ENCODE data around the gene SAMD14.

SAMD14 gene

GRCh38 chr17:50147841-50148225, 17.9 kb upstream of the SAMD14 start:
- no peak for DNase-seq

GRCh38 chr17:50146927-50147665, 17.1 kb upstream of the SAMD14 start:
- no peak for DNase-seq

DNA sequence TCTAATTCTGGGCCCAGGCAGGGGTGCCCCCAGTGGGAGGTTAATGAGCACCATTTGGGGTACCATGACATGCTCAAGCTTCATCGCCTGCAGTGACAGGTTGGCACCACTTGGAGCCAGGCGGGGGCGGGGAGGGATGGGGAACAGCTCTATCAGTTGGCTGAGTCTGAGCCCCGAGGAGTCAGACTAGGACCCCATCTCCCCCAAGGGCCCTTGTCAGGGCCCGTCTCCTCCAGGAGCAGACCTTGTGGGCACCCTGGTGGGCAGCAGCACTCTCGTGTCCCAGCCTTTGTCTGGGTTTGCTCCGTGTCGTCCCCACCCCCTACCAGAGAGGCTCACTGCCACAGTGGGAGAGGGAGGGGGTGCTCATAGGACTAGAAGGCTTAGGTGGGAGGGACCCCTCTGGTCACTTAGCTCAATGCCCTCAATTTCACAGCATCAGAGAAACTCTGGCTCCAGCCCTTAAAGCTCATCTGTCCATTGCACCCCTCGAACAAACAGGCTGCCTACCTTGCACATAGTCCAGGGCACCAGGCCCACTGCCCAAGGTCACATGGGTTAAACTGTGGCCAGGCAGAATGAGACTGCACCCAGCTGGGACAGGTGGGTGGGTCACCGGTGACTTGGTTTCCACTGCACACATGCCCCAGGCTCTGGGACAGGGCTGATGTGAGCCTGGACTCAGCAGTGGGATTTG, 16.4 kb upstream of the SAMD14 start:
- DNase-seq: peak in 1 of 2 donors; percentile 26

DNA sequence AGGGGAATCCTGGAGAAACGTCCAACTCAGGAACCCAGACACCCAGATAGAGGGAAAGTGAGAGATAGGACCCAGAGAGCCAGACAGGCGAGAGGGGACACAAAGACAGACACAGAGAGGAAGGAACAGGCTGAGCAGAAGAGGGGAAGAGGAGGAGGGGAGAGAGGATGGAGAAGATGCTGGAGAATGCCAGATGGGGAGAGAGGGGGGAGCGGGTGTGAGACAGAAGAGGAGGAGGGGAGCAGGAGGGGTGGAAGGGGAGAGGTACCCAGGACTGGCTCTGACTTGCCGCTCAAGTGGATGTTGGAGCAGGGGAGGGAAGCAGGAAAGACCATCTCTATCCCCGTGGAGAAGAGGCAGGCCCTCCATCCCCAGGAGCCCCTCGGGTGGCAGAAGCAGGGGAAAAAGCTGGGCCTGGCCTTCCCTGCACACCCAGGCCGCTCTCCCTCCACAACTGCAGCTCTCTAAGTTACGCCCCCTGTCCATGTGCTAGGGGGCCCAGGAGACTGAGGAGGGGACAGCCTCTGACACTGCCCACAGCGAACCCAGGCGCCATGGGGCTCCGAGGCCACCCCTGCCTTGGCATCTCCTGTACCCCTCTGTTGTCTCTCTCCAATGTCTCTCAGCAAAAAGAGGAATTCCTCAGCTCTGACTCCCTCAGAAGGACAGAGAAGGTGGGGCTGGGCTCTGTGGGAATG, 15.7 kb upstream of the SAMD14 start:
- no peak for DNase-seq

- no peak for DNase-seq
These were observed 15.0 kb upstream of the SAMD14 start for GRCh38 chr17:50144845-50145531.

DNA sequence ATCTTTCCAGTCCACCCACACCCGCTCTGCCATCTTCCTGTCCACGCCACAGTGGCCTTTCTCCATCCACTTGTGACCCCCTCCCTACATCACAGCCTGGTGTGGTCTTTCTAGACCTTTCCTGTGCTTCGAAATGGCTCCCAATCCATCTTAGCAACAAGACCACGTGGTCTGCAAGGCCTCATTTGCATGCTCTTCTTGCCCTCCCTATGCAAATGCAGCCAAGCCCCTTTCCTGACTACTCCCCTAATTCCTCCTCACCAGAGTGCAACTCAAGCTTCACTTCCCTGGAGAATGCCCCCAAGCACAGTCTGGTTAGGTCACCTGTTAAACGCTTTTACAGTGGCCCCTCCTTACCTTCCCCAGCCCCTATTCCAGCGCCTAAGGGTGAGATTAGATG, 14.4 kb upstream of the SAMD14 start:
- no peak for DNase-seq

- DNase-seq: no peak
These were observed 13.7 kb upstream of the SAMD14 start for GRCh38 chr17:50143461-50144176.

GRCh38 chr17:50141745-50142110, 11.8 kb upstream of the SAMD14 start:
- DNase-seq: peak in 1 of 2 donors; percentile 19

- DNase-seq: no peak
These were observed 11.2 kb upstream of the SAMD14 start for GRCh38 chr17:50141026-50141744.

GRCh38 chr17:50139950-50140885, 10.3 kb upstream of the SAMD14 start:
- DNase-seq: peak; percentile 83 to 85

DNA sequence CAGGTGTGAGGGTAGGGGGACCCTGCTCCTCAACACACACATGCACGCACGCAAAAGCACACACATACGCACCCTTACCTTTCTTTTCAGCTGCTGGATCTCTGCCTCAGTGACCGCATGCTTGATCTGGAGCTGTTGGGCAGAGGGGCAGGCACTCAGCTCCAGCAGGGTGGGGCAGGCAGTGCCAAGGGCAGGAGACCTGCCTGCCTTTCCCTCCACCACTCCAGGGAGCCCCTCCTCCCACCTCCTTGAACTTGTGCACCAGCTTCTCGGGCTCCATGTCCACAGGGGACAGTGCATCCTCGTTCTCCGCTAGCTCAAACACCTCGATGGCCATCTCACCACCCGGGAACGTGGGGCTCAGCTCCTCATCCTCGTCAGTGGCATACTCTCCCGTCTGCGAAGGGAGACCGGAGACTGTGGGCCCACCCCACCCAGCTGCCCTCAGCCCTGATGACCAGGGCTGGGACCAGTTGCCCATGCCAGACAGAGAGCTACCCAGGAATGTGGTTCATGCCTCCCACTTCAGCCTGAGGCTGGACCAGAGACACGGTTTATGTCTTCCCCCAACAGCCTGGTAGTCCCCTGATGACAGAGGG, 9.3 kb upstream of the SAMD14 start:
- DNase-seq: no peak

DNA sequence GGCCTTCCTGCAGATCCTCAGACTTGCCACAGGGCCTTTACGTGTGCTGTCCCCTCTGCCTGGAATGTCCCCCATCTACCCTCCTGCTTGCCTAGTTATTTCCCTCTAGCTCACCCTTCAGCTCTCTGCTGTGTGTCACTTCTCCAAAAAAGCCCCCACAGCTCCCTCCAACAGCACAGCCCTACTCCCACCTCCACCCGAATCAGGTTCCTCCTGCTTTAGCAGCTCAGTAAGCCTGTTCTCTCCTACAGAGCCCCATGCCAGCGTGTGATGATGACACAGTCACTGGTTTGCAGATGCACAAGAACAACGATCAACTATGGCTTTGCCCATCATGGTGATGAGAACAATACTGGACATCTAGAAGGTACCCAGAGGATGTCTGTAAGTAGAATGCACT, 7.1 kb upstream of the SAMD14 start:
- no peak for DNase-seq

DNA sequence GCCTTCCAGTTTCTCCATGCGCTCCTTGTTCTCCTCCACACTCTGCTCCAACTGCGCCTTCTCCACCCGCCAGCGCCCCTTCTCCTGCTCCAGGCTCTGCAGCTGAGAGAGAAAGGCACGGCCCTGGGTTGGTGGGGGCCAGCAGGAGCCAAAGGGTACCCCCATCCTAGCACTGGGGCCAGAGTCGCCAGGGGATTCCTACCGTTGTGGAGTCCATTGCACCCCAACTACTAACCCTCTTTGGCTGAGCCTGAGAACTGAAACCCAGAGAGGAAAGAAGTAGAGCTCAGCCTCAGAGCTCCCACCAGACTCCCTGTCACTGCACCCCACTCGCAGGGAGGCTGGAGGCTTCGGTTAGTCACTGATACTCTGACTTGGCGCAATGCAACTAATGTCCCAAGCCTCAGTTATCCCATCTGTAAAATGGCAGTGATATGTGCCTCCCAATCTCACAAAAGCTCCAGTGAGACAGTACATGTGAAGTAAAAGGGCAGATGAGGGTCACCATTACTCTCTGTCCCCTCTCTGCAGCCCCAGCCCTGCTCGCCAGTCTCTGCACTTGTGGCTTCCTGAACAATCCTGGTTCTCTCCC, 6.2 kb upstream of the SAMD14 start:
- no peak for DNase-seq

- DNase-seq: no peak
These were observed 5.5 kb upstream of the SAMD14 start for GRCh38 chr17:50135316-50136095.

- DNase-seq: no peak
These were observed 4.5 kb upstream of the SAMD14 start for GRCh38 chr17:50134206-50135110.

- DNase-seq: no peak
These were observed 3.8 kb upstream of the SAMD14 start for GRCh38 chr17:50133769-50134099.

DNA sequence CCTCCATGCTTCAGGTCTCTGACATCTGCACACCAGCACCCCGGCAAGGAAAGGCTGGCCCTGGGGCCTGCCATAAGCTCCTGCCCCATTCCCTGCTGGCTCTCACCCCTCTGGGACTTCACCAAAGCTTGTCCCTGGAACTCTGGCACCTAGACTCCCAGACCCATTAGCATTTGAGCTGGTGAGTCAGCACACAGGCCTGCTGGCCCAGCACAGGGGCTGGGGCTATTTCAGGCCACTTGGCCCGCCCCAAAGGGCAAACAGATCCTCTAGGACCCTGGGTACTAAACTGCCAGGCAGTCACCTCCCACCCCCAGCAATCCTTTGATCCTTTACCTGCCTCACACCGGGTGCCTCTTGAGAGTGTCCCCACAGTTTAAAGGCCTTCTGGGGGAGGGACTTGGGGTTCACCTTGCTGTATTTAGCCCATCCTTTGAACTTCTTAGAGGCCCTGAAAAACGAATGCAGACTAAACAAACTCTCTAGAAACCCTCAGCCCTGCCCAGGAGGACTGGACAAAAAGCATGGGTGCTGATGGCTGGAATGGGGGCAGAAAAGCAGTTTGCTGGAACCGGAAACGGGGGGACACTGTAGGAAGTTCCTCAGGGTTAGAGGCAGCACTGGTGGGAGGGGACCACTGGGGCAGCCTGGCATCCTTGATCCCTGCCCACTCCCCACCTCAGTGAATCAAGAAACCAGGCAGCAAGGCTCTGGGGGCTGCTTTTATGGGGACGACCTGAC, 3.2 kb upstream of the SAMD14 start:
- DNase-seq: no peak
